Panc1 (cell line): ENCODE results near the gene XXYLT1.

Source experiments
- POLR2AphosphoS5 ChIP-seq: IDR thresholded peaks from 2 replicates; pipeline ENCODE4 v1.6.1; 2012; ENCODE audit warnings: mild to moderate bottlenecking, low read depth, low read length, moderate library complexity
- TF ChIP-seq, protein P1 (sequence below), 2 experiments: IDR thresholded peaks; 2 replicates each; pipeline ENCODE4 v1.6.1; 2011 to 2012; ENCODE audit warnings: low read depth in 2 of 2, control low read depth in 1 of 2, low read length in 1 of 2, mild to moderate bottlenecking in 1 of 2, moderate library complexity in 1 of 2; ENCODE audit not compliant: insufficient read depth in 1 of 2

DNA sequence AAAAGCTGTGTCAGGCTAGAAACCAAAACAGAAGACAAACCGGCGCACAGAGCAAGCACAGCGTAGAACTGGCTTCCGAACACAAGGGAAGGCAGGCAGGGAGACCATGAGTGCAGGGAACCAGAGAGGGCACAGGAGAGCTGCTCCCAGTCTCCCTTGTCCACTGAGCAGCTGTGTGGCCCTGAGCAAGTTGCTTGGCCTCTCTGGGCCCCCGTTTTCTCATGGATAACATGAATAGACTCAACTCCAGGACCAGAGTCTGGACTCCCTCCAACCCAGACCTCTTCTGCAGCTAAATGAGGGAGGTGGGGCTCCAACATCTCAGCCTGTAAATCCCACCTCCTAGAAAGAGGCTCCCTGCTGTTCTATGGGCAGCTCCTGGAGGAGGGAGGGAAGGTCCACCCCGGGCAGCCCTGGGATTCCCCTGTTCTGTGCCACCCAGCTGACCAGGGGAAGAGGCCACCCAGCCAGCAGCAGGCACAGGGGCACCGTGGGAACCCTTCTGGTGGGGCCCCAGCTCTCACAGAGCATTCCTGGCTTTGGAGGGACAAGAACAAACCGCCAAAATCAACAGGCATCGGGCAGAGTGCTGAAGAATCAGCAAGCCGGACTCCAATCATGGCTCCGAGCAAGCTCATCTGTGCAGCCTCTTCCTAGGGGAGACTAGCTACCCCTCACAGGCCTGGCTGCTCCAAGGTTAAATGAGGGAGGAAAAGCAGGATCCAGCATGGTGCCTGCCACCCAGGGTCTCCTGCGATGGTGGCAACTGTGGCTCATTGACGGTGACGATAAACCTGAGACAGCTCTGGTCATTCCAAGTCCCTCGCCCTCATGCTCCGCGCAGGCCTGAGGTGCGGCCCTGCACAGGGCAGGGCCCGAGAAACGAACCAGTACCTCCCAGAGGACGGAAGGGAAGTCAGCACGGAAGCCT lies 15.1 kb downstream of the XXYLT1 start:
- TF ChIP-seq POLR2AphosphoS5: no peak
- TF ChIP-seq, protein P1, sequence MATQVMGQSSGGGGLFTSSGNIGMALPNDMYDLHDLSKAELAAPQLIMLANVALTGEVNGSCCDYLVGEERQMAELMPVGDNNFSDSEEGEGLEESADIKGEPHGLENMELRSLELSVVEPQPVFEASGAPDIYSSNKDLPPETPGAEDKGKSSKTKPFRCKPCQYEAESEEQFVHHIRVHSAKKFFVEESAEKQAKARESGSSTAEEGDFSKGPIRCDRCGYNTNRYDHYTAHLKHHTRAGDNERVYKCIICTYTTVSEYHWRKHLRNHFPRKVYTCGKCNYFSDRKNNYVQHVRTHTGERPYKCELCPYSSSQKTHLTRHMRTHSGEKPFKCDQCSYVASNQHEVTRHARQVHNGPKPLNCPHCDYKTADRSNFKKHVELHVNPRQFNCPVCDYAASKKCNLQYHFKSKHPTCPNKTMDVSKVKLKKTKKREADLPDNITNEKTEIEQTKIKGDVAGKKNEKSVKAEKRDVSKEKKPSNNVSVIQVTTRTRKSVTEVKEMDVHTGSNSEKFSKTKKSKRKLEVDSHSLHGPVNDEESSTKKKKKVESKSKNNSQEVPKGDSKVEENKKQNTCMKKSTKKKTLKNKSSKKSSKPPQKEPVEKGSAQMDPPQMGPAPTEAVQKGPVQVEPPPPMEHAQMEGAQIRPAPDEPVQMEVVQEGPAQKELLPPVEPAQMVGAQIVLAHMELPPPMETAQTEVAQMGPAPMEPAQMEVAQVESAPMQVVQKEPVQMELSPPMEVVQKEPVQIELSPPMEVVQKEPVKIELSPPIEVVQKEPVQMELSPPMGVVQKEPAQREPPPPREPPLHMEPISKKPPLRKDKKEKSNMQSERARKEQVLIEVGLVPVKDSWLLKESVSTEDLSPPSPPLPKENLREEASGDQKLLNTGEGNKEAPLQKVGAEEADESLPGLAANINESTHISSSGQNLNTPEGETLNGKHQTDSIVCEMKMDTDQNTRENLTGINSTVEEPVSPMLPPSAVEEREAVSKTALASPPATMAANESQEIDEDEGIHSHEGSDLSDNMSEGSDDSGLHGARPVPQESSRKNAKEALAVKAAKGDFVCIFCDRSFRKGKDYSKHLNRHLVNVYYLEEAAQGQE (IDR thresholded peaks at IDR 0.05; ENCODE audit: insufficient read depth in 1 of 2, low read depth in 2 of 2, low read length in 1 of 2): no peak
